Coronary artery (tissue), 2 donors: ENCODE measurements around the gene CCDC138.

Source experiments
- DNase-seq: peaks from one replicate; pipeline ENCODE4 v3.0.0-alpha.2; 2017; ENCODE audit warnings: low spot score
- H3K27ac ChIP-seq, 2 donors: fragments of 200-600 bp; sonication (generic); one replicate each; pipeline ENCODE4 v1.5.1; 2016 to 2019
- H3K4me3 ChIP-seq: fragments of 200-600 bp; sonication (generic); 2 replicates; pipeline ENCODE4 v1.5.1; 2016; ENCODE audit warnings: mild to moderate bottlenecking, moderate library complexity
- CTCF ChIP-seq: fragments of 200-600 bp; sonication (generic); IDR thresholded peaks from one replicate; pipeline ENCODE4 v1.5.1; 2019; ENCODE audit warnings: antibody characterized with exemption

Gene CCDC138

GRCh38 chr2:108833219-108833618, 46.6 kb downstream of the CCDC138 start:
- no peak for TF ChIP-seq CTCF
- Histone ChIP-seq H3K4me3 (no peak overlapping the region), H3K27ac (no peak overlapping the region)
- DNase-seq = no peak

DNA sequence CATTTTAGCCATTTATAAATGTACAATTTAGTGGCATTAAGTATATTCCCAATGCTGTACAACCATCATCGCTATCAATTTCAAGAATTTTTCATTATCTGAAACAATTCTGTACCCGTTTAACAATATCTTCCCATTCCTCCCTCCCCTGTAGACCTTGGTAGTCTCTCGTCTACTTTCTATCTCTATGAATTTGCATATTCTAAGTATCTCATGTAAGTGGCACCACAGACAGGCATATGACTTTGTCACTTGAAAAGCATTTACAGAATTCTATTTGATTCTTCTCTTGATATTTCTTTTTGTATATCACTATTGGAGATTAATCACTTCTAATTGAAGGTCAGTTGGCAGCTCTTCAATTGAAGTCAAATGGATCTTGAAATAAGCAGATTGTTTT, 48.0 kb downstream of the CCDC138 start:
- no peak overlapping the region for H3K27ac ChIP-seq
- no peak overlapping the region for H3K4me3 ChIP-seq
- DNase-seq = no peak
- TF ChIP-seq CTCF = no peak

DNA sequence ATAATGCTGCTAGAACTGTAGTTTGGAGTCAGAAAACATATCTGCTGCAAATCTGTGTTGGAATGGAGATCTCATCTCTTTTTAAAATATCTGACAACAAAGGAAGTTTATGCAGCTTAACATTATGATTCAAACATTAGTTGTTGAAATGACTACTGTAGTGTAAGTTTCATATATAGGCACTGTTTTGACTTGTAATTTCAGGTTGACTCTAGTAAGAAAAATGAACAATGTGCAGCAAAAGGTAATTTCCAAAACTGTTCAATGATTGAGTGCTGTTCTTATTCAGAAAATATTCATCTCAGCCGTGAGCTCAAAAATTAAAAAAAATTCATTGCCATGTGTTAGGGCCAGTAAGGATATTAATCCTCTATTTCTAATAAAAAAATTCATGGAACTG, 48.5 kb downstream of the CCDC138 start:
- no peak for TF ChIP-seq CTCF
- no peak for DNase-seq
- no peak overlapping the region for H3K27ac ChIP-seq
- H3K4me3 ChIP-seq = no peak overlapping the region

DNA sequence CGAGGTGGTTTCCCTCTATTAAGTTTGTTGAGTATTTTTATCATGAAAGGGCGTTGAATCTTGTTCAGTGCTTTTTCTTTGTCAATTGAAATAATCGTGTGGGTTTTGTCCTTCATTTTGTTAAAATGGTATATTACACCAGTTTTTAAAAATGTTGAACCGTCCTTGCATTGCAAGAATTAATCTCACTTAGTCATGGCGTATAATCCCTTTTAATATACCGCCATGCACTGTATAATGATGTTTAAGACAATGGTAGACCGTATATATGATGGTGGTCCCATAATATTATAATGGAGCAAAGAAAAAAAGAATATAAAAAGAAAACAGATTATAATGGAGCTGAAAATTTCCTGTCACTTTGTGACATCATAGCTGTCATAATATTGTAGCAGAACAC, 50.6 kb downstream of the CCDC138 start:
- no peak for DNase-seq
- TF ChIP-seq CTCF = no peak
- H3K4me3 ChIP-seq = no peak overlapping the region
- no peak overlapping the region for H3K27ac ChIP-seq

- DNase-seq = no peak
- TF ChIP-seq CTCF = no peak
- H3K27ac ChIP-seq = no peak overlapping the region
- no peak overlapping the region for H3K4me3 ChIP-seq
Measured at GRCh38 chr2:108841506-108841905, 54.9 kb downstream of the CCDC138 start.

- TF ChIP-seq CTCF = no peak
- Histone ChIP-seq H3K4me3 (no peak overlapping the region), H3K27ac (no peak overlapping the region)
- no peak for DNase-seq
Measured at GRCh38 chr2:108845923-108846322, 59.4 kb downstream of the CCDC138 start.

- Histone ChIP-seq H3K4me3 (no peak overlapping the region), H3K27ac (no peak overlapping the region)
- no peak for DNase-seq
- TF ChIP-seq CTCF = no peak
Measured at GRCh38 chr2:108847000-108847399, 60.4 kb downstream of the CCDC138 start.
